HEK293 (cell line): ENCODE data around the gene FFAR2.

Source experiments
- CTCF ChIA-PET: fragments of 350-600 bp; formaldehyde crosslinking; extraction: SDS; loops from one replicate; lab custom pipeline; 2021; ENCODE audit warnings: antibody characterized with exemption; lab: Yijun Ruan, JAX
- POLR2A ChIA-PET: fragments of 300-600 bp; formaldehyde crosslinking; extraction: SDS; loops from one replicate; lab custom pipeline; 2020; ENCODE audit warnings: antibody characterized with exemption, inconsistent platforms; lab: Yijun Ruan, JAX
- H3K27ac ChIP-seq: fragments of 200-500 bp; sonication (Bioruptor generic); 2 replicates; pipeline ENCODE4 v1.5.1; 2014; ENCODE audit warnings: low read depth, low read length, control low read depth, inconsistent platforms; ENCODE audit errors: extremely low read depth
- H3K36me3 ChIP-seq, 2 experiments: fragments of 200-500 bp in 1 of 2; sonication (Bioruptor generic) in 1 of 2; 1 replicate in 1 of 2; 2 replicates in 1 of 2; pipeline ENCODE4 v1.5.1; 2014 to 2017; ENCODE audit warnings: inconsistent platforms in 2 of 2, low read length in 2 of 2; ENCODE audit not compliant: control insufficient read depth in 2 of 2, insufficient read depth in 1 of 2
- H3K4me1 ChIP-seq: fragments of 200-500 bp; sonication (Bioruptor generic); 2 replicates; pipeline ENCODE4 v1.5.1; 2014; ENCODE audit warnings: mild to moderate bottlenecking, low read length, inconsistent platforms; ENCODE audit not compliant: control insufficient read depth, insufficient read depth
- H3K4me3 ChIP-seq: 2 replicates; pipeline ENCODE4 v1.5.1; 2011; ENCODE audit warnings: low read depth, mild to moderate bottlenecking, control low read depth, low read length, moderate library complexity
- H3K9me3 ChIP-seq: fragments of 200-500 bp; sonication (Bioruptor generic); 2 replicates; pipeline ENCODE4 v1.5.1; 2014; ENCODE audit warnings: low read depth, low read length, inconsistent platforms; ENCODE audit not compliant: control insufficient read depth, insufficient read depth
- AEBP2 ChIP-seq: fragments of 450-650 bp; formaldehyde crosslinking; IDR thresholded peaks from 2 replicates; pipeline ENCODE4 v1.5.1; 2016; ENCODE audit warnings: missing biosample characterization, missing genetic modification characterization, borderline replicate concordance
- GFI1B ChIP-seq: fragments of 450-650 bp; formaldehyde crosslinking; IDR thresholded peaks from 2 replicates; pipeline ENCODE4 v1.5.1; 2016; ENCODE audit warnings: missing biosample characterization, missing genetic modification characterization
- GLI4 ChIP-seq: fragments of 450-650 bp; formaldehyde crosslinking; IDR thresholded peaks from 2 replicates; pipeline ENCODE4 v1.5.1; 2016; ENCODE audit warnings: missing biosample characterization, missing genetic modification characterization
- GLIS1 ChIP-seq: fragments of 450-650 bp; formaldehyde crosslinking; IDR thresholded peaks from 2 replicates; pipeline ENCODE4 v1.5.1; 2016; ENCODE audit warnings: missing biosample characterization, missing genetic modification characterization
- IKZF3 ChIP-seq: fragments of 450-650 bp; IDR thresholded peaks from 2 replicates; pipeline ENCODE4 v1.5.0; 2018; ENCODE audit warnings: missing biosample characterization, mild to moderate bottlenecking, missing genetic modification characterization, moderate library complexity
- PBX3 ChIP-seq: sonication (generic); formaldehyde crosslinking; IDR thresholded peaks from 2 replicates; pipeline ENCODE4 v1.8.1; 2022; ENCODE audit warnings: mild to moderate bottlenecking, moderate library complexity, missing genetic modification reagents
- RBAK ChIP-seq: fragments of 450-650 bp; formaldehyde crosslinking; IDR thresholded peaks from 2 replicates; pipeline ENCODE4 v1.5.1; 2016; ENCODE audit warnings: missing biosample characterization, missing genetic modification characterization
- SCRT1 ChIP-seq: fragments of 450-650 bp; formaldehyde crosslinking; IDR thresholded peaks from 2 replicates; pipeline ENCODE4 v1.5.1; 2016; ENCODE audit warnings: missing biosample characterization, missing genetic modification characterization, borderline replicate concordance
- SP2 ChIP-seq: fragments of 450-650 bp; formaldehyde crosslinking; IDR thresholded peaks from 2 replicates; pipeline ENCODE4 v1.5.1; 2016; ENCODE audit warnings: missing biosample characterization, missing genetic modification characterization
- ZBTB17 ChIP-seq: fragments of 450-650 bp; formaldehyde crosslinking; IDR thresholded peaks from 2 replicates; pipeline ENCODE4 v1.5.1; 2016; ENCODE audit warnings: missing biosample characterization, missing genetic modification characterization
- ZFHX2 ChIP-seq: fragments of 450-650 bp; formaldehyde crosslinking; conservative IDR thresholded peaks from 2 replicates; pipeline ENCODE4 v1.5.1; 2016; ENCODE audit warnings: missing biosample characterization, missing genetic modification characterization
- ZNF138 ChIP-seq: fragments of 450-650 bp; formaldehyde crosslinking; IDR thresholded peaks from 2 replicates; pipeline ENCODE4 v1.5.1; 2016; ENCODE audit warnings: missing biosample characterization, missing genetic modification characterization, borderline replicate concordance
- ZNF155 ChIP-seq: fragments of 450-650 bp; formaldehyde crosslinking; IDR thresholded peaks from 2 replicates; pipeline ENCODE4 v1.5.1; 2016; ENCODE audit warnings: missing biosample characterization, missing genetic modification characterization
- ZNF169 ChIP-seq: fragments of 450-650 bp; formaldehyde crosslinking; IDR thresholded peaks from 2 replicates; pipeline ENCODE4 v1.5.1; 2016; ENCODE audit warnings: missing biosample characterization, missing genetic modification characterization
- ZNF174 ChIP-seq: fragments of 450-650 bp; formaldehyde crosslinking; IDR thresholded peaks from 2 replicates; pipeline ENCODE4 v1.5.0; 2017; ENCODE audit warnings: missing biosample characterization, mild to moderate bottlenecking, missing genetic modification characterization
- ZNF184 ChIP-seq: fragments of 450-650 bp; IDR thresholded peaks from 2 replicates; pipeline ENCODE4 v1.5.1; 2018; ENCODE audit warnings: missing biosample characterization, mild to moderate bottlenecking, missing genetic modification characterization
- ZNF223 ChIP-seq: fragments of 450-650 bp; formaldehyde crosslinking; IDR thresholded peaks from 2 replicates; pipeline ENCODE4 v1.5.1; 2016; ENCODE audit warnings: missing biosample characterization, missing genetic modification characterization
- ZNF24 ChIP-seq: fragments of 450-650 bp; formaldehyde crosslinking; IDR thresholded peaks from 2 replicates; pipeline ENCODE4 v1.5.1; 2016; ENCODE audit warnings: missing biosample characterization, missing genetic modification characterization
- ZNF26 ChIP-seq: fragments of 450-650 bp; formaldehyde crosslinking; IDR thresholded peaks from 2 replicates; pipeline ENCODE4 v1.5.1; 2016; ENCODE audit warnings: missing biosample characterization, missing genetic modification characterization
- ZNF335 ChIP-seq: fragments of 450-650 bp; formaldehyde crosslinking; conservative IDR thresholded peaks from 2 replicates; pipeline ENCODE4 v1.5.1; 2016; ENCODE audit warnings: missing biosample characterization, missing genetic modification characterization
- ZNF350 ChIP-seq: fragments of 450-650 bp; formaldehyde crosslinking; IDR thresholded peaks from 2 replicates; pipeline ENCODE4 v1.5.0; 2017; ENCODE audit warnings: missing biosample characterization, mild to moderate bottlenecking, missing genetic modification characterization
- ZNF366 ChIP-seq: fragments of 450-650 bp; formaldehyde crosslinking; conservative IDR thresholded peaks from 2 replicates; pipeline ENCODE4 v1.5.1; 2016; ENCODE audit warnings: missing biosample characterization, missing genetic modification characterization
- ZNF433 ChIP-seq: fragments of 450-650 bp; formaldehyde crosslinking; IDR thresholded peaks from 2 replicates; pipeline ENCODE4 v1.5.1; 2016; ENCODE audit warnings: missing biosample characterization, missing genetic modification characterization, low read depth
- ZNF501 ChIP-seq: fragments of 450-650 bp; formaldehyde crosslinking; IDR thresholded peaks from 2 replicates; pipeline ENCODE4 v1.5.1; 2016; ENCODE audit warnings: missing biosample characterization, missing genetic modification characterization
- ZNF514 ChIP-seq: fragments of 450-650 bp; formaldehyde crosslinking; IDR thresholded peaks from 2 replicates; pipeline ENCODE4 v1.5.1; 2016; ENCODE audit warnings: missing biosample characterization, missing genetic modification characterization
- ZNF521 ChIP-seq: fragments of 450-650 bp; formaldehyde crosslinking; IDR thresholded peaks from 2 replicates; pipeline ENCODE4 v1.5.1; 2017; ENCODE audit warnings: missing biosample characterization, mild to moderate bottlenecking, missing genetic modification characterization
- ZNF585B ChIP-seq: fragments of 450-650 bp; formaldehyde crosslinking; IDR thresholded peaks from 2 replicates; pipeline ENCODE4 v1.5.1; 2016; ENCODE audit warnings: missing biosample characterization, missing genetic modification characterization
- ZNF600 ChIP-seq: fragments of 450-650 bp; formaldehyde crosslinking; IDR thresholded peaks from 2 replicates; pipeline ENCODE4 v1.5.1; 2016; ENCODE audit warnings: missing biosample characterization, missing genetic modification characterization

Gene FFAR2

GRCh38 chr19:35432911-35433310 is 15.1 kb upstream of the FFAR2 start:
- H3K4me3 ChIP-seq = no peak overlapping the region
- H3K9me3 ChIP-seq = peaks cover 12% of the 10 kb centered on the region
- H3K36me3 ChIP-seq = no peaks in the 10 kb centered on the region
- peaks cover 12% of the 10 kb centered on the region for H3K4me1 ChIP-seq
- ChIA-PET CTCF (interaction anchor here (0.6 kb wide), 1 partner anchor 80 kb away, joined by 3 read pairs; no protein-coding TSS in a partner anchor), POLR2A (no interaction called here)
- TF ChIP-seq ZNF433 (tag by site-specific recombination) (no peak), ZNF155 (tag by site-specific recombination) (no peak), ZNF26 (tag by site-specific recombination) (no peak), AEBP2 (tag by site-specific recombination) (no peak), ZNF350 (no peak), GFI1B (tag by site-specific recombination) (no peak)
- no peak overlapping the region for H3K27ac ChIP-seq

- TF ChIP-seq ZNF174 (tag by site-specific recombination) = no peak
- no peak for TF ChIP-seq ZNF184
- no peak for TF ChIP-seq ZNF138 (tag by site-specific recombination)
- CTCF ChIA-PET = interaction anchor here (0.6 to 0.7 kb wide), 3 partner anchors 30 to 244 kb away, joined by 3 to 4 read pairs (median 3); no protein-coding TSS in a partner anchor
- Histone ChIP-seq H3K9me3 (peaks cover 12% of the 10 kb centered on the region), H3K36me3 (no peaks in the 10 kb centered on the region), H3K27ac (no peak overlapping the region), H3K4me1 (peaks cover 12% of the 10 kb centered on the region), H3K4me3 (no peak overlapping the region)
- POLR2A ChIA-PET = no interaction called here
These were observed 14.6 kb upstream of the FFAR2 start for GRCh38 chr19:35433448-35433847.

GRCh38 chr19:35435896-35436295 is 12.2 kb upstream of the FFAR2 start:
- CTCF ChIA-PET = interaction anchor here (0.6 to 1.1 kb wide), 3 partner anchors 32 to 75 kb away, joined by 3 read pairs; no protein-coding TSS in a partner anchor

More at GRCh38 chr19:35435896-35436295, 12.2 kb upstream of the FFAR2 start:
- peaks cover 12% of the 10 kb centered on the region for H3K4me1 ChIP-seq
- H3K27ac ChIP-seq = no peak overlapping the region
- POLR2A ChIA-PET = no interaction called here
- no peak overlapping the region for H3K4me3 ChIP-seq
- TF ChIP-seq ZNF514 (tag by site-specific recombination) = no peak
- TF ChIP-seq ZNF223 (tag by site-specific recombination) = no peak
- no peak for TF ChIP-seq ZBTB17 (tag by site-specific recombination)
- TF ChIP-seq ZFHX2 (tag by site-specific recombination) = no peak
- no peak for TF ChIP-seq ZNF521 (tag by site-specific recombination)
- no peak for TF ChIP-seq ZNF24
- TF ChIP-seq SP2 (tag by site-specific recombination) = no peak
- TF ChIP-seq IKZF3 (tag by site-specific recombination) = no peak
- no peak for TF ChIP-seq GLI4 (tag by site-specific recombination)
- no peak for TF ChIP-seq SCRT1 (tag by site-specific recombination)
- TF ChIP-seq RBAK (tag by site-specific recombination) = no peak
- no peak for TF ChIP-seq ZNF335 (tag by site-specific recombination)
- no peak for TF ChIP-seq PBX3 (CRISPR knock-in tag)
- TF ChIP-seq ZNF169 (tag by site-specific recombination) = no peak
- no peak for TF ChIP-seq ZNF501 (tag by site-specific recombination)
- no peak for TF ChIP-seq ZNF366 (tag by site-specific recombination)
- no peak for TF ChIP-seq ZNF585B
- no peak for TF ChIP-seq ZNF600 (tag by site-specific recombination)
- no peak for TF ChIP-seq GLIS1 (tag by site-specific recombination)
- TF ChIP-seq, all 188 proteins: peak for 0
- Histone ChIP-seq H3K9me3 (peaks cover 10% of the 10 kb centered on the region), H3K36me3 (no peaks in the 10 kb centered on the region)
